Caco-2 (cell line): Measurements from ENCODE around the gene CLTC. TPM values are rescaled to one million over a fixed set of nuclear protein-coding genes. Genes with fewer than 3 reads are reported as not detected.

ENCODE experiments used
- BruUV-seq: library from RNA; stranded (reverse); fragments of 400-500 nt; replicated peaks from 2 replicates; lab custom pipeline; 2021; lab: Mats Ljungman, UMichigan
- CTCF ChIA-PET: fragments of 300-600 bp; sonication (Branson Sonifier 250); formaldehyde crosslinking; loops from one replicate; lab custom pipeline; 2022; ENCODE audit warnings: antibody characterized with exemption; lab: Charles Lee
- POLR2A ChIA-PET: fragments of 300-600 bp; sonication (Branson Sonifier 250); formaldehyde crosslinking; loops from one replicate; lab custom pipeline; 2022; ENCODE audit warnings: antibody characterized with exemption; lab: Charles Lee
- DNase-seq, 2 experiments: peaks; one replicate each; pipeline versions ENCODE4 v3.0.0 to v3.0.0-alpha.2; 2020 to 2022
- H3K27me3 ChIP-seq: replicated peaks from 2 replicates; pipeline ENCODE4 v1.6.0; 2011; ENCODE audit warnings: low read length; ENCODE audit not compliant: control insufficient read depth, insufficient read depth
- H3K36me3 ChIP-seq: 2 replicates; pipeline ENCODE4 v1.5.1; 2011; ENCODE audit warnings: low read length; ENCODE audit not compliant: control insufficient read depth, insufficient read depth
- H3K4me1 ChIP-seq: fragments of 250-450 bp; sonication (Bioruptor Pico); 2 replicates; pipeline ENCODE4 v1.5.1; 2020; ENCODE audit warnings: mild to moderate bottlenecking
- H3K4me3 ChIP-seq: 2 replicates; pipeline ENCODE4 v1.5.1; 2011; ENCODE audit warnings: low read depth, mild to moderate bottlenecking, control low read depth, low read length
- H3K9me3 ChIP-seq: fragments of 250-450 bp; sonication (Bioruptor Pico); 2 replicates; pipeline ENCODE4 v1.5.1; 2020; ENCODE audit warnings: mild to moderate bottlenecking, moderate library complexity
- H3K27ac Mint-ChIP-seq: one replicate; pipeline ENCODE4 v1.8.0; 2022; ENCODE audit warnings: mixed read lengths; ENCODE audit not compliant: unreplicated experiment
- H3K27me3 Mint-ChIP-seq: one replicate; pipeline ENCODE4 v1.8.0; 2022; ENCODE audit warnings: mixed read lengths; ENCODE audit not compliant: insufficient read depth, unreplicated experiment
- H3K36me3 Mint-ChIP-seq: one replicate; pipeline ENCODE4 v1.8.0; 2022; ENCODE audit warnings: mild to moderate bottlenecking, mixed read lengths; ENCODE audit not compliant: insufficient read depth, unreplicated experiment
- H3K4me1 Mint-ChIP-seq: one replicate; pipeline ENCODE4 v1.8.0; 2022; ENCODE audit warnings: low read depth, mixed read lengths; ENCODE audit not compliant: unreplicated experiment
- H3K4me3 Mint-ChIP-seq: one replicate; pipeline ENCODE4 v1.8.0; 2022; ENCODE audit warnings: mild to moderate bottlenecking, moderate library complexity, mixed read lengths; ENCODE audit not compliant: unreplicated experiment
- H3K9me3 Mint-ChIP-seq: one replicate; pipeline ENCODE4 v1.8.0; 2022; ENCODE audit warnings: mixed read lengths; ENCODE audit not compliant: unreplicated experiment
- CTCF ChIP-seq, 2 experiments: fragments of 200-600 bp in 1 of 2; IDR thresholded peaks; 1 replicate in 1 of 2; 2 replicates in 1 of 2; pipeline versions ENCODE4 v1.5.1 to v1.8.0; 2011 to 2022; ENCODE audit warnings: antibody characterized with exemption in 1 of 2, control low read depth in 1 of 2, inconsistent platforms in 1 of 2, low read depth in 1 of 2, low read length in 1 of 2, mild to moderate bottlenecking in 1 of 2, moderate library complexity in 1 of 2; ENCODE audit not compliant: insufficient read depth in 1 of 2, severe bottlenecking in 1 of 2, unreplicated experiment in 1 of 2
- intact Hi-C: fragments of 100-400 bp; cut with micrococcal nuclease; formaldehyde crosslinking; loops from one replicate; pipeline ENCODE4 v1.10.0; 2022; ENCODE audit not compliant: unreplicated experiment
- total RNA-seq: library from RNA; stranded (reverse); gene quantifications from 2 replicates; pipeline ENCODE4 v1.2.3, GENCODE V29; 2022

Gene CLTC
- total RNA-seq, 1 experiment from 2014 or later = 289 TPM

- no TSS peak for BruUV-seq
- Histone ChIP-seq H3K4me3 (no peak overlapping the region), H3K4me1 (peaks cover under 1% of the 10 kb centered on the region), H3K27me3 (no peaks in the 10 kb centered on the region), H3K9me3 (no peaks in the 10 kb centered on the region), H3K36me3 (no peaks in the 10 kb centered on the region; the same call in 1 of the 2 replicates)
- ChIA-PET POLR2A (no interaction called here), CTCF (interaction anchor here (0.6 kb wide), 1 partner anchor 140 kb away, joined by 7 read pairs; no protein-coding TSS in a partner anchor)
- TF ChIP-seq CTCF (IDR thresholded peaks at IDR 0.05; ENCODE audit: insufficient read depth in 1 of 2, low read depth in 1 of 2, low read length in 1 of 2, severe bottlenecking in 1 of 2, unreplicated experiment in 1 of 2) = no peak
- intact Hi-C loops = no loop called here
- H3K36me3 Mint-ChIP-seq = peaks cover 27% of the 10 kb centered on the region
- H3K27me3 Mint-ChIP-seq = no peaks in the 10 kb centered on the region
- H3K4me1 Mint-ChIP-seq = peaks cover 7% of the 10 kb centered on the region
- H3K9me3 Mint-ChIP-seq = no peaks in the 10 kb centered on the region
- no peak for DNase-seq
- no peak overlapping the region for H3K27ac Mint-ChIP-seq
- no peak overlapping the region for H3K4me3 Mint-ChIP-seq
These were observed 114.5 kb downstream of the CLTC start for GRCh38 chr17:59734226-59734625.

GRCh38 chr17:59737324-59737723, 117.6 kb downstream of the CLTC start:
- Mint-ChIP-seq H3K4me1 (peaks cover 7% of the 10 kb centered on the region), H3K36me3 (peaks cover 38% of the 10 kb centered on the region), H3K27ac (no peak overlapping the region), H3K4me3 (no peak overlapping the region), H3K27me3 (no peaks in the 10 kb centered on the region), H3K9me3 (no peaks in the 10 kb centered on the region)
- POLR2A ChIA-PET = no interaction called here
- Histone ChIP-seq H3K36me3 (no peaks in the 10 kb centered on the region; the same call in none of the 2 replicates), H3K4me1 (no peaks in the 10 kb centered on the region; the same call in 1 of the 2 replicates), H3K4me3 (no peak overlapping the region), H3K9me3 (no peaks in the 10 kb centered on the region), H3K27me3 (no peaks in the 10 kb centered on the region)
- BruUV-seq = no TSS peak
- DNase-seq = no peak
- intact Hi-C loops = no loop called here
- CTCF ChIA-PET = no interaction called here
- no peak for TF ChIP-seq CTCF (IDR thresholded peaks at IDR 0.05; ENCODE audit: insufficient read depth in 1 of 2, low read depth in 1 of 2, low read length in 1 of 2, severe bottlenecking in 1 of 2, unreplicated experiment in 1 of 2)

- POLR2A ChIA-PET = no interaction called here
- BruUV-seq = no TSS peak
- peaks cover 3% of the 10 kb centered on the region; the same call in 1 of the 2 replicates for H3K9me3 ChIP-seq
- H3K4me1 Mint-ChIP-seq = no peaks in the 10 kb centered on the region
- no peaks in the 10 kb centered on the region for H3K4me1 ChIP-seq
- H3K4me3 Mint-ChIP-seq = no peak overlapping the region
- no peak for TF ChIP-seq CTCF (IDR thresholded peaks at IDR 0.05; ENCODE audit: insufficient read depth in 1 of 2, low read depth in 1 of 2, low read length in 1 of 2, severe bottlenecking in 1 of 2, unreplicated experiment in 1 of 2)
- peaks cover 16% of the 10 kb centered on the region for H3K9me3 Mint-ChIP-seq
- no peaks in the 10 kb centered on the region for H3K27me3 Mint-ChIP-seq
- intact Hi-C loops = no loop called here
- H3K27me3 ChIP-seq = no peaks in the 10 kb centered on the region
- H3K36me3 Mint-ChIP-seq = peaks cover 50% of the 10 kb centered on the region
- no peak overlapping the region for H3K27ac Mint-ChIP-seq
- DNase-seq = no peak
- no peak overlapping the region for H3K4me3 ChIP-seq
- CTCF ChIA-PET = no interaction called here
- peaks cover 2% of the 10 kb centered on the region; the same call in 1 of the 2 replicates for H3K36me3 ChIP-seq
These were observed 124.1 kb downstream of the CLTC start for GRCh38 chr17:59743842-59744241.
